Activated T-cell treated with anti-CD3 and anti-CD28 coated beads, Interleukin-2, amount 50 U/mL, for 72 hours (primary cell): Measurements from ENCODE around the gene GDPD1. TPM values are rescaled to one million over a fixed set of nuclear protein-coding genes. Genes with fewer than 3 reads are reported as not detected.
"Not testable (repeated sequence)": the region's sequence is repeated elsewhere in the genome, so short reads cannot be mapped to it uniquely, and the experiment has no call there.

ENCODE experiments used
- ATAC-seq, 2 donors: fragments of 150-1000 bp; cut with Tn5 transposase; replicated peaks in 1 of 2; 2 replicates each; pipeline ENCODE4 v1.10.0; 2021; ENCODE audit warnings: moderate library complexity in 2 of 2, mild to moderate bottlenecking in 1 of 2
- DNase-seq, 2 donors: peaks; one replicate each; pipeline ENCODE4 v3.0.0; 2021 to 2022; ENCODE audit warnings: mixed read lengths in 1 of 2
- H3K27ac Mint-ChIP-seq: one replicate; pipeline ENCODE4 v1.8.0; 2022; ENCODE audit warnings: mild to moderate bottlenecking, moderate library complexity, mixed read lengths
- H3K27me3 Mint-ChIP-seq: one replicate; pipeline ENCODE4 v1.8.0; 2022; ENCODE audit warnings: low read depth, mixed read lengths
- H3K36me3 Mint-ChIP-seq, 2 donors: one replicate each; pipeline ENCODE4 v1.8.0; 2022; ENCODE audit warnings: mixed read lengths in 2 of 2, mild to moderate bottlenecking in 1 of 2; ENCODE audit not compliant: insufficient read depth in 2 of 2
- H3K4me1 Mint-ChIP-seq: one replicate; pipeline ENCODE4 v1.8.0; 2022; ENCODE audit warnings: low read depth, mixed read lengths
- H3K4me3 Mint-ChIP-seq, 2 donors: one replicate each; pipeline ENCODE4 v1.8.0; 2022; ENCODE audit warnings: mild to moderate bottlenecking in 2 of 2, mixed read lengths in 2 of 2, moderate library complexity in 2 of 2
- H3K9me3 Mint-ChIP-seq, 2 donors: one replicate each; pipeline ENCODE4 v1.8.0; 2022; ENCODE audit warnings: mixed read lengths in 2 of 2
- total RNA-seq, 2 donors: library from RNA; stranded (reverse); gene quantifications; one replicate each; pipeline ENCODE4 v1.2.3, GENCODE V29; 2022

GDPD1 gene
- total RNA-seq, result 1 to 10 TPM; 3.0 to 3.2 TPM

GRCh38 chr17:59220328-59221158, at the start of gene GDPD1:
GDPD1 (plus strand) TSS chr17:59220511; CDS start chr17:59220610, 99 bp downstream.
- DNase-seq, result peak; percentile 98 to 99
- H3K9me3 Mint-ChIP-seq, result no peaks in the 10 kb centered on the region
- H3K27me3 Mint-ChIP-seq, result no peaks in the 10 kb centered on the region
- H3K4me1 Mint-ChIP-seq, result peaks cover 14% of the 10 kb centered on the region
- ATAC-seq, result peak; percentile 98 to 99
- peak within 1 kb of the TSS; percentile 89 for H3K27ac Mint-ChIP-seq
- H3K4me3 Mint-ChIP-seq, result peak within 1 kb of the TSS; percentile 97 to 99
- peaks cover 0 to 6% of the 10 kb centered on the region in 2 donors for H3K36me3 Mint-ChIP-seq

- Mint-ChIP-seq H3K27me3 (no peaks in the 10 kb centered on the region), H3K4me3 (no peak overlapping the region), H3K27ac (no peak overlapping the region), H3K36me3 (peaks cover 3 to 12% of the 10 kb centered on the region in 2 donors), H3K9me3 (peaks cover 0 to 1% of the 10 kb centered on the region in 2 donors), H3K4me1 (no peaks in the 10 kb centered on the region)
- DNase-seq (no peak), ATAC-seq (no peak)
Measured at GRCh38 chr17:59172436-59173004, 47.8 kb upstream of the GDPD1 start.

GRCh38 chr17:59174671-59175070, 45.6 kb upstream of the GDPD1 start:
- no peak for DNase-seq
- H3K4me3 Mint-ChIP-seq, result no peak overlapping the region
- ATAC-seq, result no peak
- peaks cover 0 to 1% of the 10 kb centered on the region in 2 donors for H3K9me3 Mint-ChIP-seq
- H3K27ac Mint-ChIP-seq, result no peak overlapping the region
- H3K27me3 Mint-ChIP-seq, result no peaks in the 10 kb centered on the region
- H3K4me1 Mint-ChIP-seq, result no peaks in the 10 kb centered on the region
- peaks cover 3 to 12% of the 10 kb centered on the region in 2 donors for H3K36me3 Mint-ChIP-seq

- Mint-ChIP-seq H3K4me1 (no peaks in the 10 kb centered on the region), H3K9me3 (peaks cover 0 to 1% of the 10 kb centered on the region in 2 donors), H3K27ac (no peak overlapping the region), H3K27me3 (no peaks in the 10 kb centered on the region), H3K4me3 (no peak overlapping the region), H3K36me3 (peaks cover 3 to 12% of the 10 kb centered on the region in 2 donors)
- DNase-seq, result no peak
- no peak for ATAC-seq
Measured at GRCh38 chr17:59175076-59175475, 45.2 kb upstream of the GDPD1 start.

GRCh38 chr17:59178266-59178985, 41.9 kb upstream of the GDPD1 start:
- H3K36me3 Mint-ChIP-seq, result peaks cover 3 to 19% of the 10 kb centered on the region in 2 donors
- H3K4me1 Mint-ChIP-seq, result no peaks in the 10 kb centered on the region
- peaks cover 0 to 1% of the 10 kb centered on the region in 2 donors for H3K9me3 Mint-ChIP-seq
- no peak overlapping the region for H3K4me3 Mint-ChIP-seq
- ATAC-seq, result no peak
- no peaks in the 10 kb centered on the region for H3K27me3 Mint-ChIP-seq
- no peak for DNase-seq
- no peak overlapping the region for H3K27ac Mint-ChIP-seq

- not testable (repeated sequence) for H3K27ac Mint-ChIP-seq, DNase-seq, H3K27me3 Mint-ChIP-seq, ATAC-seq, H3K4me3 Mint-ChIP-seq, H3K9me3 Mint-ChIP-seq, H3K4me1 Mint-ChIP-seq
- H3K36me3 Mint-ChIP-seq, result peaks cover 0 to 14% of the 10 kb centered on the region in 2 donors
Measured at GRCh38 chr17:59179601-59180000, 40.7 kb upstream of the GDPD1 start.

GRCh38 chr17:59180626-59181025, 39.7 kb upstream of the GDPD1 start:
- Mint-ChIP-seq H3K36me3 (peaks cover 3 to 21% of the 10 kb centered on the region in 2 donors), H3K4me3 (no peak overlapping the region), H3K9me3 (no peaks in the 10 kb centered on the region), H3K4me1 (no peaks in the 10 kb centered on the region), H3K27ac (no peak overlapping the region), H3K27me3 (no peaks in the 10 kb centered on the region)
- ATAC-seq (no peak), DNase-seq (no peak)

GRCh38 chr17:59181481-59181880, 38.8 kb upstream of the GDPD1 start:
- ATAC-seq, result no peak
- Mint-ChIP-seq H3K9me3 (no peaks in the 10 kb centered on the region), H3K4me3 (no peak overlapping the region), H3K4me1 (no peaks in the 10 kb centered on the region), H3K36me3 (peaks cover 5 to 26% of the 10 kb centered on the region in 2 donors), H3K27me3 (no peaks in the 10 kb centered on the region), H3K27ac (no peak overlapping the region)
- no peak for DNase-seq

GRCh38 chr17:59185997-59186396, 34.3 kb upstream of the GDPD1 start:
- peaks cover 9 to 31% of the 10 kb centered on the region in 2 donors for H3K36me3 Mint-ChIP-seq
- DNase-seq (no peak), ATAC-seq (no peak)
- H3K27ac Mint-ChIP-seq, result no peak overlapping the region
- no peaks in the 10 kb centered on the region for H3K27me3 Mint-ChIP-seq
- no peaks in the 10 kb centered on the region for H3K9me3 Mint-ChIP-seq
- no peaks in the 10 kb centered on the region for H3K4me1 Mint-ChIP-seq
- H3K4me3 Mint-ChIP-seq, result no peak overlapping the region

GRCh38 chr17:59186850-59187249, 33.5 kb upstream of the GDPD1 start:
- no peak overlapping the region for H3K27ac Mint-ChIP-seq
- no peak for DNase-seq
- H3K36me3 Mint-ChIP-seq, result peaks cover 9 to 32% of the 10 kb centered on the region in 2 donors
- no peaks in the 10 kb centered on the region for H3K27me3 Mint-ChIP-seq
- no peak overlapping the region for H3K4me3 Mint-ChIP-seq
- H3K4me1 Mint-ChIP-seq, result no peaks in the 10 kb centered on the region
- H3K9me3 Mint-ChIP-seq, result no peaks in the 10 kb centered on the region
- ATAC-seq, result no peak

- ATAC-seq (no peak), DNase-seq (no peak)
- H3K4me1 Mint-ChIP-seq, result peaks cover 5% of the 10 kb centered on the region
- no peak overlapping the region for H3K27ac Mint-ChIP-seq
- H3K27me3 Mint-ChIP-seq, result no peaks in the 10 kb centered on the region
- H3K36me3 Mint-ChIP-seq, result peaks cover 6 to 29% of the 10 kb centered on the region in 2 donors
- no peaks in the 10 kb centered on the region for H3K9me3 Mint-ChIP-seq
- H3K4me3 Mint-ChIP-seq, result no peak overlapping the region
Measured at GRCh38 chr17:59190806-59191205, 29.5 kb upstream of the GDPD1 start.

- H3K4me3 Mint-ChIP-seq, result no peak overlapping the region
- DNase-seq (no peak), ATAC-seq (no peak)
- no peaks in the 10 kb centered on the region for H3K27me3 Mint-ChIP-seq
- no peak overlapping the region for H3K27ac Mint-ChIP-seq
- H3K9me3 Mint-ChIP-seq, result no peaks in the 10 kb centered on the region
- H3K4me1 Mint-ChIP-seq, result peaks cover 5% of the 10 kb centered on the region
- peaks cover 4 to 28% of the 10 kb centered on the region in 2 donors for H3K36me3 Mint-ChIP-seq
Measured at GRCh38 chr17:59193336-59193862, 26.9 kb upstream of the GDPD1 start.

- DNase-seq (no peak), ATAC-seq (no peak)
- peaks cover 0 to 26% of the 10 kb centered on the region in 2 donors for H3K36me3 Mint-ChIP-seq
- no peaks in the 10 kb centered on the region for H3K4me1 Mint-ChIP-seq
- no peak overlapping the region for H3K4me3 Mint-ChIP-seq
- H3K27ac Mint-ChIP-seq, result no peak overlapping the region
- H3K9me3 Mint-ChIP-seq, result no peaks in the 10 kb centered on the region
- H3K27me3 Mint-ChIP-seq, result no peaks in the 10 kb centered on the region
Measured at GRCh38 chr17:59199398-59199797, 20.9 kb upstream of the GDPD1 start.
